GM23338 (cell line): ENCODE results near the gene FKRP. TPM values are rescaled to one million over a fixed set of nuclear protein-coding genes. Genes with fewer than 3 reads are reported as not detected.

Source experiments
- ATAC-seq: fragments of 200-7000 bp; cut with Tn5 transposase; 3 replicates; pipeline ENCODE4 v1.9.1; 2020
- DNase-seq: peaks from one replicate; pipeline ENCODE4 v3.0.0-alpha.2; 2015; ENCODE audit warnings: low spot score
- H2AFZ ChIP-seq: fragments of 200-600 bp; sonication (generic); 2 replicates; pipeline ENCODE4 v1.8.0; 2016; ENCODE audit warnings: antibody characterized with exemption, mild to moderate bottlenecking, moderate library complexity
- H3F3A ChIP-seq: fragments of 200-600 bp; sonication (generic); replicated peaks from 2 replicates; pipeline ENCODE4 v1.8.0; 2017; ENCODE audit warnings: antibody characterized with exemption, mixed run types, low read depth
- H3K27ac ChIP-seq: fragments of 200-600 bp; sonication (generic); 2 replicates; pipeline ENCODE4 v1.6.1; 2016; ENCODE audit warnings: low read depth
- H3K27me3 ChIP-seq: fragments of 200-600 bp; sonication (generic); 2 replicates; pipeline ENCODE4 v1.8.0; 2016; ENCODE audit warnings: mild to moderate bottlenecking, mixed run types, moderate library complexity; ENCODE audit not compliant: insufficient read depth
- H3K36me3 ChIP-seq: fragments of 200-600 bp; sonication (generic); 2 replicates; pipeline ENCODE4 v1.8.0; 2016; ENCODE audit warnings: mild to moderate bottlenecking; ENCODE audit not compliant: insufficient read depth
- H3K4me1 ChIP-seq: fragments of 200-600 bp; sonication (generic); 2 replicates; pipeline ENCODE4 v1.8.0; 2016; ENCODE audit warnings: mild to moderate bottlenecking, moderate library complexity; ENCODE audit not compliant: insufficient read depth
- H3K4me2 ChIP-seq: fragments of 200-600 bp; sonication (generic); 2 replicates; pipeline ENCODE4 v1.7.1; 2017; ENCODE audit warnings: mixed run types
- H3K4me3 ChIP-seq: fragments of 200-600 bp; sonication (generic); 2 replicates; pipeline ENCODE4 v1.6.1; 2016; ENCODE audit warnings: mixed run types
- H3K79me2 ChIP-seq: fragments of 200-600 bp; sonication (generic); replicated peaks from 2 replicates; pipeline ENCODE4 v1.8.0; 2017; ENCODE audit warnings: mild to moderate bottlenecking; ENCODE audit not compliant: insufficient read depth
- H3K9me2 ChIP-seq: fragments of 200-600 bp; sonication (generic); 2 replicates; pipeline ENCODE4 v1.8.0; 2017; ENCODE audit not compliant: insufficient read depth
- H4K20me1 ChIP-seq: fragments of 200-600 bp; sonication (generic); replicated peaks from 2 replicates; pipeline ENCODE4 v1.8.0; 2017; ENCODE audit warnings: mild to moderate bottlenecking; ENCODE audit not compliant: insufficient read depth
- H3K27ac Mint-ChIP-seq: 2 replicates; pipeline ENCODE4 v1.8.0; 2020; ENCODE audit warnings: inconsistent platforms, mild to moderate bottlenecking, moderate library complexity, mixed read lengths
- H3K27me3 Mint-ChIP-seq: 3 replicates; pipeline ENCODE4 v1.8.0; 2022; ENCODE audit warnings: low read depth, mild to moderate bottlenecking, moderate library complexity, mixed read lengths, inconsistent platforms; ENCODE audit not compliant: insufficient read depth, poor library complexity
- H3K36me3 Mint-ChIP-seq: 3 replicates; pipeline ENCODE4 v1.8.0; 2021; ENCODE audit warnings: low read depth, mild to moderate bottlenecking, inconsistent platforms, moderate library complexity, mixed read lengths
- H3K4me1 Mint-ChIP-seq: 3 replicates; pipeline ENCODE4 v1.8.0; 2020; ENCODE audit warnings: mild to moderate bottlenecking, inconsistent platforms, mixed read lengths
- H3K4me3 Mint-ChIP-seq: 3 replicates; pipeline ENCODE4 v1.8.0; 2021; ENCODE audit warnings: moderate library complexity, mild to moderate bottlenecking, inconsistent platforms, mixed read lengths
- H3K9me3 Mint-ChIP-seq: 3 replicates; pipeline ENCODE4 v1.8.0; 2020; ENCODE audit warnings: moderate library complexity, mild to moderate bottlenecking, inconsistent platforms, mixed read lengths
- CREB1 ChIP-seq: fragments of 250-450 bp; sonication (Bioruptor Pico); IDR thresholded peaks from 2 replicates; pipeline ENCODE4 v1.5.0; 2020; ENCODE audit warnings: low read depth, mild to moderate bottlenecking, moderate library complexity
- EZH2phosphoT487 ChIP-seq: fragments of 200-600 bp; sonication (generic); IDR thresholded peaks from one replicate; pipeline ENCODE4 v1.8.1; 2018; ENCODE audit warnings: antibody characterized with exemption; ENCODE audit not compliant: unreplicated experiment
- JUNB ChIP-seq: IDR thresholded peaks from one replicate; pipeline ENCODE4 v1.6.1; 2016; ENCODE audit warnings: antibody characterized with exemption; ENCODE audit not compliant: unreplicated experiment
- POLR2AphosphoS5 ChIP-seq: IDR thresholded peaks from 2 replicates; pipeline ENCODE4 v1.6.1; 2016; ENCODE audit warnings: antibody characterized with exemption, low read depth
- ZNF114 ChIP-seq: fragments of 250-450 bp; sonication (Bioruptor Pico); IDR thresholded peaks from 2 replicates; pipeline ENCODE4 v1.5.0; 2020; ENCODE audit warnings: mild to moderate bottlenecking, moderate library complexity
- polyA plus RNA-seq: library from polyadenylated mRNA; unstranded; fragments of >200 nt; fragmentation: Nextera tagmentation; extraction: Ambion mirVana; gene quantifications from 2 replicates; pipeline ENCODE4 v1.2.1, GENCODE V29; 2016
- total RNA-seq: library from RNA; depleted of rRNA; stranded (reverse); fragments of >200 nt; shearing (Covaris generic); gene quantifications from 2 replicates; pipeline ENCODE4 v1.2.3, GENCODE V29; 2014
- TF ChIP-seq, protein P1 (sequence below): fragments of 250-450 bp; sonication (Bioruptor Pico); IDR thresholded peaks from 2 replicates; pipeline ENCODE4 v1.5.0; 2020; ENCODE audit warnings: mild to moderate bottlenecking, moderate library complexity
- TF ChIP-seq, protein P2 (sequence below), 2 experiments: fragments of 200-600 bp in 1 of 2; sonication (generic) in 1 of 2; conservative IDR thresholded peaks; 2 replicates each; pipeline versions ENCODE4 v1.5.1 to v1.6.1; 2016 to 2017; ENCODE audit warnings: antibody characterized with exemption in 2 of 2, low read depth in 2 of 2, mild to moderate bottlenecking in 2 of 2, moderate library complexity in 1 of 2

FKRP gene
- total and polyA plus RNA-seq, 2 experiments from 2014 or later, result 11.5 to 31.9 TPM

DNA sequence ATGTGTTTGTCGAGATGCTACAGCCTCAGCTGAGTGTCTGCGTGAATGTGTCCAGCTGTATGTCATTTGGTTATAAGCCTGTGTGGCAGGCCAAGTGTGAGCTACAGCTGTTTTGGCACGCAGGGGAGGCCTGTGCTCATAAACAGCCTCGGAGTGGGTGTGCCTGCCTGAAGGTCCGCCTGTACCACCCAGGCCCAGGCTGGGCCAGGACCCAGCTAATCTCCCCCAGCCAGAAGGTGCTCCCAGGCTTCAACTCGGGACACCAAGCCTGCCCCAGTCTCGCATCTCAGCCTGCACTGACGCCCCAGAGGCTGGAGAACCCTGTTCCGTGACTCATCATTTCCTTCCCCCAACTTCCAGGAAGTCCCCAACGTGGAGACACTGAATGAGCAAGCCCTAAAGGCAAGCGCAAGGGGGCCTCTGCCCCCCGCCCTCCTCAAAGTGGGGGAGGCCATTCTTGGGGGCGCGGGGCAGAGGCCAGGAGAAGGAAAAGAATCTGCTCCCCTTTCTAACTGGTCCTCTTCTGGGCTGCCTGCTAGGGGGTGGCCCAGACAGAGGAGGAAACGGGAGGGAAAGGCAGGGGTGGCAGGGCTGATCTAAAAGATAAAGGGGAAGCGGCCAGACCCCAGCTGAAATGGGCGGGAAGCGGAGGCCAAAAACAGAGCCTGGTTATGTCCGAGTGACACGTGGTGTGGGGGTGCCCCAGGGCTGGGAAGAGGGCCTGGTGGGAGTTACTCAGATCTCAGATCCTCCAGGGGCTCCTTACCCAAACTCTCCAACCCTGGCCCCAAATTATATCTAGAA lies 40.6 kb downstream of the FKRP start:
- H3K4me3 Mint-ChIP-seq, result peak overlapping the region; percentile 97

More for the DNA sequence above, 40.6 kb downstream of the FKRP start:
- Mint-ChIP-seq H3K27ac (peak overlapping the region; percentile 100), H3K9me3 (peaks cover 5% of the 10 kb centered on the region; the same call in 1 of the 3 replicates), H3K4me1 (peaks cover 41% of the 10 kb centered on the region), H3K36me3 (peaks cover 62% of the 10 kb centered on the region), H3K27me3 (peaks cover 40% of the 10 kb centered on the region)
- peaks cover 38% of the 10 kb centered on the region for H4K20me1 ChIP-seq
- no peak overlapping the region for H2AFZ ChIP-seq
- peak; percentile 4 for ATAC-seq
- H3K9me2 ChIP-seq, result no peaks in the 10 kb centered on the region
- peaks cover 36% of the 10 kb centered on the region for H3F3A ChIP-seq
- H3K27me3 ChIP-seq, result peaks cover 6% of the 10 kb centered on the region
- H3K4me1 ChIP-seq, result peaks cover 28% of the 10 kb centered on the region
- H3K79me2 ChIP-seq, result peaks cover 66% of the 10 kb centered on the region
- H3K4me2 ChIP-seq, result peak overlapping the region; percentile 99
- H3K27ac ChIP-seq, result peak overlapping the region; percentile 94
- peaks cover 33% of the 10 kb centered on the region for H3K36me3 ChIP-seq
- H3K4me3 ChIP-seq, result peak overlapping the region; percentile 98
- DNase-seq, result peak; percentile 64
- TF ChIP-seq ZNF114 (CRISPR knock-in tag) (no peak), POLR2AphosphoS5 (no peak), EZH2phosphoT487 (no peak), CREB1 (CRISPR knock-in tag) (0 out of 2 replicates have a peak, but pooled peaks have one; percentile 11), JUNB (no peak)
- TF ChIP-seq, protein P1, sequence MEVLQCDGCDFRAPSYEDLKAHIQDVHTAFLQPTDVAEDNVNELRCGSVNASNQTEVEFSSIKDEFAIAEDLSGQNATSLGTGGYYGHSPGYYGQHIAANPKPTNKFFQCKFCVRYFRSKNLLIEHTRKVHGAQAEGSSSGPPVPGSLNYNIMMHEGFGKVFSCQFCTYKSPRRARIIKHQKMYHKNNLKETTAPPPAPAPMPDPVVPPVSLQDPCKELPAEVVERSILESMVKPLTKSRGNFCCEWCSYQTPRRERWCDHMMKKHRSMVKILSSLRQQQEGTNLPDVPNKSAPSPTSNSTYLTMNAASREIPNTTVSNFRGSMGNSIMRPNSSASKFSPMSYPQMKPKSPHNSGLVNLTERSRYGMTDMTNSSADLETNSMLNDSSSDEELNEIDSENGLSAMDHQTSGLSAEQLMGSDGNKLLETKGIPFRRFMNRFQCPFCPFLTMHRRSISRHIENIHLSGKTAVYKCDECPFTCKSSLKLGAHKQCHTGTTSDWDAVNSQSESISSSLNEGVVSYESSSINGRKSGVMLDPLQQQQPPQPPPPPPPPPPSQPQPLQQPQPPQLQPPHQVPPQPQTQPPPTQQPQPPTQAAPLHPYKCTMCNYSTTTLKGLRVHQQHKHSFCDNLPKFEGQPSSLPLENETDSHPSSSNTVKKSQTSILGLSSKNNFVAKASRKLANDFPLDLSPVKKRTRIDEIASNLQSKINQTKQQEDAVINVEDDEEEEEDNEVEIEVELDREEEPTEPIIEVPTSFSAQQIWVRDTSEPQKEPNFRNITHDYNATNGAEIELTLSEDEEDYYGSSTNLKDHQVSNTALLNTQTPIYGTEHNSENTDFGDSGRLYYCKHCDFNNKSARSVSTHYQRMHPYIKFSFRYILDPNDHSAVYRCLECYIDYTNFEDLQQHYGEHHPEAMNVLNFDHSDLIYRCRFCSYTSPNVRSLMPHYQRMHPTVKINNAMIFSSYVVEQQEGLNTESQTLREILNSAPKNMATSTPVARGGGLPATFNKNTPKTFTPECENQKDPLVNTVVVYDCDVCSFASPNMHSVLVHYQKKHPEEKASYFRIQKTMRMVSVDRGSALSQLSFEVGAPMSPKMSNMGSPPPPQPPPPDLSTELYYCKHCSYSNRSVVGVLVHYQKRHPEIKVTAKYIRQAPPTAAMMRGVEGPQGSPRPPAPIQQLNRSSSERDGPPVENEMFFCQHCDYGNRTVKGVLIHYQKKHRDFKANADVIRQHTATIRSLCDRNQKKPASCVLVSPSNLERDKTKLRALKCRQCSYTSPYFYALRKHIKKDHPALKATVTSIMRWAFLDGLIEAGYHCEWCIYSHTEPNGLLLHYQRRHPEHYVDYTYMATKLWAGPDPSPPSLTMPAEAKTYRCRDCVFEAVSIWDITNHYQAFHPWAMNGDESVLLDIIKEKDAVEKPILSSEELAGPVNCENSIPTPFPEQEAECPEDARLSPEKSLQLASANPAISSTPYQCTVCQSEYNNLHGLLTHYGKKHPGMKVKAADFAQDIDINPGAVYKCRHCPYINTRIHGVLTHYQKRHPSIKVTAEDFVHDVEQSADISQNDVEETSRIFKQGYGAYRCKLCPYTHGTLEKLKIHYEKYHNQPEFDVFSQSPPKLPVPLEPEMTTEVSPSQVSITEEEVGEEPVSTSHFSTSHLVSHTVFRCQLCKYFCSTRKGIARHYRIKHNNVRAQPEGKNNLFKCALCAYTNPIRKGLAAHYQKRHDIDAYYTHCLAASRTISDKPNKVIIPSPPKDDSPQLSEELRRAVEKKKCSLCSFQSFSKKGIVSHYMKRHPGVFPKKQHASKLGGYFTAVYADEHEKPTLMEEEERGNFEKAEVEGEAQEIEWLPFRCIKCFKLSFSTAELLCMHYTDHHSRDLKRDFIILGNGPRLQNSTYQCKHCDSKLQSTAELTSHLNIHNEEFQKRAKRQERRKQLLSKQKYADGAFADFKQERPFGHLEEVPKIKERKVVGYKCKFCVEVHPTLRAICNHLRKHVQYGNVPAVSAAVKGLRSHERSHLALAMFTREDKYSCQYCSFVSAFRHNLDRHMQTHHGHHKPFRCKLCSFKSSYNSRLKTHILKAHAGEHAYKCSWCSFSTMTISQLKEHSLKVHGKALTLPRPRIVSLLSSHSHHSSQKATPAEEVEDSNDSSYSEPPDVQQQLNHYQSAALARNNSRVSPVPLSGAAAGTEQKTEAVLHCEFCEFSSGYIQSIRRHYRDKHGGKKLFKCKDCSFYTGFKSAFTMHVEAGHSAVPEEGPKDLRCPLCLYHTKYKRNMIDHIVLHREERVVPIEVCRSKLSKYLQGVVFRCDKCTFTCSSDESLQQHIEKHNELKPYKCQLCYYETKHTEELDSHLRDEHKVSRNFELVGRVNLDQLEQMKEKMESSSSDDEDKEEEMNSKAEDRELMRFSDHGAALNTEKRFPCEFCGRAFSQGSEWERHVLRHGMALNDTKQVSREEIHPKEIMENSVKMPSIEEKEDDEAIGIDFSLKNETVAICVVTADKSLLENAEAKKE (CRISPR knock-in tag), result no peak
- TF ChIP-seq, protein P2, sequence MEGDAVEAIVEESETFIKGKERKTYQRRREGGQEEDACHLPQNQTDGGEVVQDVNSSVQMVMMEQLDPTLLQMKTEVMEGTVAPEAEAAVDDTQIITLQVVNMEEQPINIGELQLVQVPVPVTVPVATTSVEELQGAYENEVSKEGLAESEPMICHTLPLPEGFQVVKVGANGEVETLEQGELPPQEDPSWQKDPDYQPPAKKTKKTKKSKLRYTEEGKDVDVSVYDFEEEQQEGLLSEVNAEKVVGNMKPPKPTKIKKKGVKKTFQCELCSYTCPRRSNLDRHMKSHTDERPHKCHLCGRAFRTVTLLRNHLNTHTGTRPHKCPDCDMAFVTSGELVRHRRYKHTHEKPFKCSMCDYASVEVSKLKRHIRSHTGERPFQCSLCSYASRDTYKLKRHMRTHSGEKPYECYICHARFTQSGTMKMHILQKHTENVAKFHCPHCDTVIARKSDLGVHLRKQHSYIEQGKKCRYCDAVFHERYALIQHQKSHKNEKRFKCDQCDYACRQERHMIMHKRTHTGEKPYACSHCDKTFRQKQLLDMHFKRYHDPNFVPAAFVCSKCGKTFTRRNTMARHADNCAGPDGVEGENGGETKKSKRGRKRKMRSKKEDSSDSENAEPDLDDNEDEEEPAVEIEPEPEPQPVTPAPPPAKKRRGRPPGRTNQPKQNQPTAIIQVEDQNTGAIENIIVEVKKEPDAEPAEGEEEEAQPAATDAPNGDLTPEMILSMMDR (conservative IDR thresholded peaks at IDR 0.05; ENCODE audit: low read depth in 2 of 2), result no peak
